Ecto neural progenitor cell (in vitro differentiated cells): ENCODE measurements around the gene ZMAT5.

ENCODE experiments used
- DNase-seq: peaks from one replicate; pipeline ENCODE4 v3.0.0-alpha.2; 2018; ENCODE audit warnings: low spot score

The ZMAT5 gene

DNA sequence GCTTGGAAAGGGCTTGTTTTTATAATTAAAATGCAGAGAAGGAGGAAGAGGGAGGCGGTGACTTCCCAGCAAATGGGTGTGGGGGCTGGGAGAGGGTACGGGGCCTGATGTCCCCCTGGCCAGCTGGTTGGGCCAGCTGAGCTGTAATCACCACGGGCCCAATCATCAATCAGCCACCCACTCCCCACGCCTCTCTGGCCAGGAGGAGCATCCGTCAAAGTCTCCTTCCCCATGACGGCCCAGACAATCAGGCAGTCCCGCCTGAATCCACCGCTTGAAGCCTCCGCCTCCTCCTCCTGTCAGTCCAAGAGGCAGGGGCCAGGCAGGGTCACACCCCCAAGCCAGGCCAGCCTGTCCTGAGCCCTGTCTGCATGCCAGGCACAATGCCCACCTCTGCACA, 60.3 kb downstream of the ZMAT5 start:
- no peak for DNase-seq

DNA sequence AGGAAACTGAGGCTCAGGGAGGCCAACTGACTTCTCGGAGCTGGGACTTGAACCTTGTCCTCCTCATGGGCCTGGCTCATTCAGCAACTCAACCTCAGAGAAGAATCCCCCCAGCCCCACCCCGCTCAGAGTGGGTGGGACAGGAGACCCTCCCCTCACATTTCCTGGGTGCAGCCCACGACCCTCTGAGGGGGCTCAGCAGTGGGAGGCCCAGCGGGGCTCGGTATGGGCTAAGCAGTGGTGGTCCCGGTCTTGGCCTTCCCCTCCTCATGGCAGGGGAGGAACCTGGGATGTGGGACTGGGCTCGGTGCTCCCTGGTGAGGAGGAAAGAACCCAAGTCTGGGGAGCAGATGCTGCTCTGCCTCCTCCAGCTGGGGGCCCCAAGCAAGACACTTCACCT, 61.2 kb downstream of the ZMAT5 start:
- DNase-seq = no peak

DNA sequence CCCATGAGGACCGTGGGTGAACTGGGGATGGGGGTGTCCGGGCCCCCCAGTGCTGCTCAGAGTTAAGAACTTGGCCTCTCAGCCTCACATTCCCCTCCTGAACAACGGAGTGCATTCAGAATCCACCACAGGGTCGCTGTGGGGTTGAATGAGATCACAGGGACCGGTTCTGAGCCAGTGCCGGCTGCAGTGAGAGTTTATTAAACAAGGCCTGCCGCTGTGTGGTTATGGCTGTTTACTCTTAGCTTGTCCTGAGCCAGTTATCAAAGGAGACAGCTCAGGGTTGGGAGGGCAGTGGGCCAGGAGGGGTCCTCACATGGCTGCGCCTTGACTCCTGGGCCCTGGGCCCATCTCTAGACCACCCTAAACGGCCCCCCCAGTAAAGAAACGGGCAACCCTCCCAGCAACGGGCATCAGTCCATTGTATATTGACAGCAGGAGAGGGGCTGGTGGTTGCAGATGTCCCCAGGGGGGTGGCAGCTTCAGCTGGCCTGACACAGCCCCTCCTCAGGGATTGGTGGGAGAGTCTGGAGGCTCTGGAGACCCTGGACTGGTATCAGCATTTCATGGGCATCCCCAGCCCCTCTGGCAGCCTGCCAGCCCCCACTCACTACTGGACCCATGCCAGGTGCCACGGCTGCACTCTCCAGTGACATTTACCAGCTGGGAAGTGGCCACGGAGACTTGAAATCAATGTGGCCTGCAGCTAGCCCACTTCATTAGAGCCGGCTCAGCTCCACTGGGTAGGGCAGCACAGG, 62.1 kb downstream of the ZMAT5 start:
- no peak for DNase-seq

DNA sequence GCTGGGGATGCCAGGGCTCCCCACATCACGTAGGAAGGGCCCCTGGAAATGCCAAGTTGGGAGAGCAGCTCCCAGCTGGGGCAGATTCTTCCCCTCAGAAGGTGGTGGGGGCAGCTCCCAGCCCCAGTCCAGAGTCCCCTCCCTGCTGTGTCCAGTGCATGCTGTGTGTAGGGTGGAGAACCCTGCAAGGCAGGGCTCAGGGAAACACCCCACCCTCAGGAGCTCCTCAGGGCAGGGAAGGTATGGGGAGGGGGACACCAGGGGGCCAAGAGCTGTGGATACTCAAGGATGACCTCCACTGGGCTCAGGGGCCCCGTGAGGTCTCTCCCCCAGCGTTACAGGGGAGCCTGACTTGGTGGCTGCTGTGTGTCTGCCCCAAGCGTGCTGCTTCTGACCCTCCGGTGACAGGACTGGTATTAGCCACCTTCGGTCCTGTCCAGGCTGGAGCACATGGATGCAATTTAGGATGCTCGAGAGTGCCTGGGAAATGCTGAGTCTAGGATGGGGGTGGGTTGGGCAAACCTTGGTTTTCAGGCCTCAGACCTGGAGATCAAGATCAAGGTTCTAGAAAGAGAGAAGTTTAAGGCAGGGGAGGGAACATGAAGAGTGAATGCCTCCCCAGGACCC, 63.1 kb downstream of the ZMAT5 start:
- DNase-seq = no peak

DNA sequence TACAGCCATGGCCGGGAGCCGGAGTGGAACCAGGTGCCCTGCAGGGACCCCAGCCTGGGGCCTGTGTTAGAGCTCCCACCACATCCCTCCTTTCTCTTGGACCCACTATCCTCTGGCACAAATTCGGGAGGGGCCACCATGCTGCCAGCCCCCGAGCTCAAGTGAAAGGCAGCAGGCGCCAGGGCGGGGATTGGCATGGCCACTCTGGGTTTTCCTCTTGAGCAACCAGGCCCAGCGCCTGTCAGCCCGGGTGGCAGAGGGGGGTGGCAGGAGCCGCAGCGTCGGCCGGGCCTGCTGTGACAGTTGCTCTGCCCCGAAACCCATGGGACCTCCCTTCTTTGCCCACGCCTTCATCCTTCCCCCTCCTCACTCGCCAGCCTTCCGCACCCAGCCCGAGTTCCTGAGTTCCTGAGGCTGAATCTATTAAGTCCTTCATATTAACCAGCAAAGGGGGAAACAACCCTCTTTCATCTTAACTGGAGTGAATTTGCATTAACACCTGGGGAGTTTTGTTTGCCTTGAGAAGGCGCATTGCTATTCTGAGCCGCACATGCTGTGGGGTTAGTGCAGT, 63.8 kb downstream of the ZMAT5 start:
- DNase-seq = no peak

DNA sequence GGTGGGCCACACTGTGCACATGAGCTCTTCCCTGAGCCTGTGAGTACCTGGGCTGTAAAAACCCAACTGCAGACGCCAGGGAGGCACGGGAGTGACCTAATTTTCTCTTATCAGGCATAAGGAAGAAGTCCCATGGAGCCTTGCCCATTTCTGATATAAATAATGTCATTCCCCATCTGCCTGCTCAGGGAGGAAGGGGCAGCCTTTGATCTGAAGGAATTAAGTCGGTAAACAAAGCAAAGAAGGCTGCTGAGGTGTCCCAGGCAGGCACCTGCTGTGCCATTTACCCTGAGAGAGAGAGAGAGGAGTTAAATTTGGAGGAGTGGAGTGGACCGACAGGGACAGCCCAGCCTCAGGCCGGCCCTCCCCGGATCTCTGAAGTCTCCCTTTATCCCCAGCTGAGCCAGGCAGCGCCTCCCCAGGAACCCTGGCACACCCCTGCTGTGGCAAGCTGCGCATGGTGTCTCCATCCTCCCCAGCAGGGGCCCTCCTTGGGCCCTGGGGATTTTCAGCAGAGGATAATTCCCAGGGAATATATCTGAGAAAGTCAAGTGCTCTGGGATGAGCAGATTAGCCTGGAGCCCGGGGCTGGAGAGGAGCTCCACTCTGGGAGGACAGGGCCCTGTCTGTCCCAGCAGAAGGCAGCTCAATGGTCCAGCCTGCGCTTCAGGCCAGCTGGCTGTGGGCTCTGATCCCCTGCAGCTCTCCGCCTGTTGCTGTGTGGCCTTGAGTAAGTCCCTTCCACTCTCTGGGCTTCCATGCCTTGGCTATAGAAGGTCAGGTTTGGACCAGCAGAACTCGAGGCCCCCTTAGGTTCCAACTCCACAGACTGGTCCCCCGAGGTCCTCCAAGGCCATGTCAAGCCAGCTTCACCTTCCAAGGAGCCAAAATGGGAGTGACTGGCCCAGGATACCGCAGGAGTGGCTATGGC, 64.5 kb downstream of the ZMAT5 start:
- DNase-seq = no peak

DNA sequence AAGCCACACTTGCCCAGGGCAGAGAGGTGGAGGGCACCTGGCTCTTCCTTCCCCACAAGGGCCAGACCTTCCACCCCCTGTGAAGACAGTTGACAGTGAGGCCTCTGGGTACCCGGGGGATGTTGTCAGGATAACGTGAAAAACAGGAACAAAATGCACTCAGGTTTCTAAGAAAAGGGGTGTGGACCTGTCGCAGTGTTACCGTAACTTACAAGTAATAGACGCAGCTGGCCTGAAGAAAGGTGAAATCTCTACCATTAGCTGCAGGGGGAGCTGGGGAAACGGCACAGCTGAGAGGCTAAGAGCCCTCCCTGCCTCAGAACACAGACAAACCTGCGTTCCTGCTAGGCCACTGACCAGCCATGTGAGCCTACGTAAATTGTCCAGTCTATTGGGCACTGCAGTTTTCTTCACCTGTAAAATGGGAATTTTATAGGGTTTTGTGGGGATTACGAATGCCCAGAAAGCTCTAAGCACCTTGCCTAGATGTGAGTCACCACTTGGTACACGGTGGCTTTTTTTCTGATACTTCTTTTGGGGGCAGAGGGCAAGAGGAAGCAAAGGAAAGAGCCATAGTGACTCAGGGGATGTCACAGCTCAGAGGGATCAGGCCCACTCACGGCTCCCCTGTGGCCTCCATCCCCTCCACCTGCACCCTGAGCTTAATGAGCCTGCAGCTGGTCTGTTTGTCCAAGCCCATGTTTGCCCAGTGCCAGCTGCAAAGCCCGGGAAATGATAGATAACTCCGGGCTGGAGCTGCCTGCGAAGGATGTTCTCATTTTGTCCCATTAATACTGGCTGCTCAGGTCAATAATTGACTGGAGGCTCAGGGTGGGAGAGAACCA, 65.4 kb downstream of the ZMAT5 start:
- DNase-seq = no peak

DNA sequence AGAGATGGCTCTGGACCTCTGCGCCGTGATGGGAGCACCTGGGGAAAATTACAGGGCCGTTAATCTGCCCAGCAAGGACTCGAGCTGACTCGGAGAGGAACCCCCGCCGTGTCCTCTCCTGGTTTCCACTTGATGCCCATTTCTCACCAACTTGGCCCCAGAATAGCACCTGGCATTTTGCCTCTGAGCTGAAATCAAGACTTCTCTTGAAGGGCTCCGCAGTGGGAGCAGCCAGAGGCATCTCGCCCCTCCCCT, 66.0 kb downstream of the ZMAT5 start:
- no peak for DNase-seq

DNA sequence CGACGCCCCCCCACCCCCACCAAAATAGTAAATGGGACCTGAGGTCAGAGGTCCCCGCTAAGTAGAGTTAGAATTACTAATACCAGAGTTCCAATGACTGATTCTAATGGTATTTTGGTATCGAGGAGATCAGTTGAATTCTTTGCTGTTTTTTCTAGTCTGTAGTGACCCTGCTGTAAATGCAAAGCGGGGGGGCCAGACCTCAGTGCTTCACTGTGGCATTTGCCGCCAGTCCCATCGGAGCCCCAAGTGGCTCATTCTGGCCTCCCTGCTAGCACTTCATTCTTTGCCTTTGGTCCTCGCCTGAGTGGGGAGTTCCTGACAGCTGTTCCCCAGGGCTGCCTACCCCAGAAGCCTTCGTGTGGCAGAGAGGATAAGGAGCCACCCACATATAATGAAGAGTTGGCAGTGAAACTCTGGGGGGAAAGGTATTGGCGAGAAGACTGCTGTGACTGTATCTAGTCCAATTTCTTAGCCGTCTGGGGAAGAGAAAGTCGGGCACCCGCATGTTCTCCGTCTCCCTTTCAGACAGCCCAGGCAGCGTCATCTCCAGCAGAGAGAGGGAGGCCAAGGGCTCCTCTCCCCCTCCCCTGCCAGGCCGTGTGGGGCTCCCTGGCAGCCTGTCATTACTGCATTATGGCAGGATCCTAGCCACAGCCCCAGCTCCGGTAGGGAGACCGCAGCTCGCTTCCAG, 66.5 kb downstream of the ZMAT5 start:
- DNase-seq = no peak

DNA sequence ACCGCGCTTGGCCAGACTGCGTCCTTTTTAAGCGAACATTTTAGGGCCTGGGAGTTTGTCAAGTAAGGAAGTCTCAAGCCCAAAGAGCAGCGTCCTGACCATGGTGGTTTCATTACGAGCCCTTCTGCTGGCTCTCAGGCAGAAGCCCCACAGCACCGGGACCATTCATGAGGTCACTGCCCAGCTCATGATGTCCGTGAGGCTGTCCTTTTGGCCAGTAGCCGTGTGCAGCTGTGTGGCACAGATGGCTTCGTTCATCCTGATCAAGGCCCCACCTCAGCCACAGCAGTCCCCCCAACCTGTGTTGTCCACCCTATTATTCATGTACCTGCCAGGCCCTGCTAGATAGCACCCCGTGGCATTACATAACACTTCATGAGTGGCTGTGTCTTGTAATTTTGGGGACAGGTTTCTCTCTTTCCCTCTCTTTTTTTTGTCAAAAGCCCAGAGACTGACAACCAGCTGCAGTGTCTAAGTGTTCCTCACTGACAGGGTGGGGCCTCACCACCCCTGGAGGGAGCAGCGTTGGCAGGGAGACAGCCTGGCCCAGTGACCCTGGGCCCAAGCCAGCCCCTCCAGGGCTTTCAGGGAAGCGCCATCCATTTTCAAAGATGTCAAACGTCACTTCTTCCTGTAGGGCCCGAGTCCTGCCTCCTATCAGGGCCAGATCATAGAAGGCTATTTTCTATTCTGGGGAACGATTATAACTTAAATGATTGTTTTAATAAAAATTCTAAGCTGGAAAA, 68.8 kb downstream of the ZMAT5 start:
- no peak for DNase-seq

DNA sequence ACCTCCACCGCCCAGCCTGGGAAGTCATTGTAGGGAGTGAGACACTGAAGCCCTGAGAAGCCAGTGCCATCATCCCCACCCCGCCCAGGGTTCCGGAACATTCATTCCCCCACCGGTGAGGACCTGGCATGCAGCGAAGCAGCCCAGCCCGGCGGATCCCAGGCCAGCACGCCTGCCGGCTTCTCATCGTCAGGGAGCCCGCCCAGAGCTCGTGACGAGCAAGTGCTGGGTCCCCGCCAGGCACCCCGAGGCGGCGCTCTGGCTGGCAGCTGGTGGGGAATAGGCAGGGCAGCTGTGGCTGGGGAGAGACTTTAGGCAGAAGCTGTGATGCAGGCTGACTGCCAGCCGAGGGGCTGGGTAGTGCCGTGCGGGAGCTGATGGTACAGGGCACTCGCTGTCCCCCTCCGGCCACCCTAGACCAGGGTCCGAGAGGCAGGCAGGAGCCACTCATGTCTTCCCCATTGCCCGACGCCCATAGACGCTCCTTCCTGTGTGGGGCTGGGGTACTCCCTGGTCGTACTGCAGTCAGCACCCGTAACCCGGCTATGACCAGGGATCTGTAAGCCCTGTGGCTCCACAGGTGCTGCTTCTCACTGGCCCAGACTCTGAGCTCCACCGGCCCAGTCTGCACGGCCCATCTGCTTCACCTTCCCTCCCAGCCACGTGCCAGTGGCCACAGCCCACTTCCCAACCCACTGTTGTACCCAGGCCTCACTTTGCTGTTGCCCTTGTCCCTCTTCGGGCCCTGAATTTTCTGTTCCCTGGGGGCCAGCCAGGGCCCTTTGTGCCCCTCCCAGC, 71.5 kb downstream of the ZMAT5 start:
- no peak for DNase-seq

DNA sequence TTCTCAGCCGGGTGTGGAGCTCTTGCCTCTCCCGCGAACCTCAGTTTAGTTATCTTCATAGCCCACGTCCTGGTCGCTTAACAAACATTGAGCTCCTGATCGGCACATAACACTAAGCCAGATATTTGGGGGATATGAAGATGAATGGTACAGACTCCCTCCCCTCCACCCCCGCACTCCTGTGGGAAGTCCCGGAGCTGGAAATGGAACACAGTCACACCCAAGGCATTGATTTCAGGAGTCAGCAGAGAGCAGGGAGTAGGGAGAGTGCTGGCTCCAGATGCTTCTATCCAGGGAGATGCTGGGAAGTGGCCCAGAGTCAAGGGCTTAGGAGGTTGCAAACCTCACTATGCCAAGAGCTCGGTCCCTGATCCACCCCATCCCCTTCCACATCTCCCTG, 73.1 kb downstream of the ZMAT5 start:
- no peak for DNase-seq

DNA sequence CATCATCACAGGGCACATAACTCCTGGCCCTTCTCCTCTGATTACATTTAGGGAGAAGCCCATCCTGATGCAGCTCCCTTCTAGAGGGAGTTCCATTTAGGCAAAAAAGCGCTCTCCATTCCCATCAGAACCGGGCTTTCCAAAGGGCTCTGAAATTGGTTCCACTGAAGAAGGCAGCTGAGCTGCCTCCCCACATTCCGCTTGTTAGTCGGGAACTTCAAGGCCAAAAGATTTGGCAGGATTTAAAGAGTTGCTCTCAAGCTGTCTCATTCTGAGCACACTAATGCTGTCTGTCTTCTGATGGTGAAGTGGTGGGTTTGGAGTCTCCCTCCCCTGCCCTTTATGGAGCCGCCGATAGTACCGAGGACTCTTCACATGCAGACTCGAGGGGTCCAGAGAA, 73.6 kb downstream of the ZMAT5 start:
- DNase-seq = no peak

DNA sequence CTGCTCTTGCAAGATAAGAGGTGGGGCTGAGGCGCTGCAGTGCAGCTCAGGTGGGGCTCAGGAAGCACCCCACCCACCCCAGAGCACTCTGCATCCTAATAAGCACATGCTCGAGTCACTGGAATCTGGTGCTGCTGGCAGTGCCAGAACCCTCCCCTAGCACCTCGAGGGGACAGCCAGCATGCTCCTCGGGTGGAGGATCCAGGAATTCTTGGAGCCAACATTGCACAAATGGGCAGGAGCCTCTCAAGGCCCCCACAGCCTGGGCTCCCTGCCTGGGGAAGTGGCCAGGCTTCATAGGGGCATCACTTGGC, 74.5 kb downstream of the ZMAT5 start:
- DNase-seq = no peak

DNA sequence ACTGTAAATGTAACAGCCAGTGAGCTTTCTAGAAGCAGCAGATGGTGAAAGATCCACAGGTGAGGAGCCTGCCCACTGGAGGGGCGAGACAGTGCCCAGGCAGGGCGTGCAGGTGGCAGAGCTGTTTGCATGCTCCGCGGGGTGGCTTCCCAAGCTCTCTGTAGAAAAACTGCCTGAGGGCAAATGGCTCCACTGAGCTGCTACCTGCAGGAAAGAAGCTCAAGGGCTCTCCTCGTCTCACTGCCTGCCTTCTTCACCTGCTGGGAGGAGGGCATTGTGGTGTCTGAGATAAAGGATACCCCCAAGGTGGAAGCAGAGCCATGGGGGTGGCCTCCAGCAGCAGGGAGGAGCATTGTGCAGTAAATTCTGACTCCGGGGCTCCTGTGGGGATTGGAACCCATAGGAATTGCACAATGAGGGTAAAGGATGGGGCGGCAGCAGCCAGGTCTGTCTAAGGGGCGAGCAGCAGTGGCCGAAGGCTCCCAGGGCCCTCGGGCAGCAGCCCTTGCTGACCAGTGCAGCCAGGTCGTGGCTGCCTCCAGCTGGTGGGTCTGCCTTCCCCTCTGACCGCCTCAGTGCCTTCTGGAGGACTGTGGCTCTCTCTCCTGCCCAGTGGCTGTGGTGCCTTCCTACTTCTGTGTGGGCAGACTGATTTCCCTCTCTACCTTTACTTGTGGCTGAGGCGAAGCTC, 75.0 kb downstream of the ZMAT5 start:
- no peak for DNase-seq

DNA sequence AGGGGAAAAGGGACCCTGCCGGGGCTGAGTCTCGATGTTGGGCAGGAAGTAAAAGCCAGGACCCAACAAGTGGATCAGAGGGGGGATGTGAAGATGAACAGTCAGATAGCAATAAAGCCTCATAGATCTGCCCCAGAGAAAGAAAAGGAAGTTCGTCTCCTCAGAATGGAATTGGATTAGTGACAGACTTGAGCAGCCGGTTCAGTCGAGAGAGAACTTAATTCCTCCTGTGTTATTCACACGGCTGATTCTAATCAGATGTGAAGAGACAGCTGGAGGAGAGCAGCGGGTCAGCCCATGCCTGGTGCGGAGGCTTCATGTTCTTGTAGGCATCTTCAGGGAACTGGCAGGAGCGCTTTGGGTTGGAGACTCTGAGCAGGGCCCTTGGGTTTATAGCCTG, 76.3 kb downstream of the ZMAT5 start:
- no peak for DNase-seq

DNA sequence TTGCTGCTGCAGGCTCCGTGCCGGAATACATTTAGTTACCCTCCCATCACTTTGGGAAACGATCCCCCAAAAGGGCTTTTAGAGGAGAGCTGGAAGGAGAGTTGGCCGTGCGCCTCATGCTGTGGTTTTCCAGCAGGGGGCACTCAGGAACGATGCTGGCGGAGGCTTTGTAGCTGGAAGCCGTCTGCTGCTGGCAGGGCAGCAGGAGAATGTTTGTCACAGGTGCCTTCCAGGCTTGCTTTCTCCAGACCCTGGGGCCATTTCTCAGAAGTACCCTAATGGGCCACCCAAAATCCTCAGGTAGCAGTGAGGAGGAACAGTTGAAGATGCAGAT, 77.0 kb downstream of the ZMAT5 start:
- DNase-seq = peak; percentile 77

DNA sequence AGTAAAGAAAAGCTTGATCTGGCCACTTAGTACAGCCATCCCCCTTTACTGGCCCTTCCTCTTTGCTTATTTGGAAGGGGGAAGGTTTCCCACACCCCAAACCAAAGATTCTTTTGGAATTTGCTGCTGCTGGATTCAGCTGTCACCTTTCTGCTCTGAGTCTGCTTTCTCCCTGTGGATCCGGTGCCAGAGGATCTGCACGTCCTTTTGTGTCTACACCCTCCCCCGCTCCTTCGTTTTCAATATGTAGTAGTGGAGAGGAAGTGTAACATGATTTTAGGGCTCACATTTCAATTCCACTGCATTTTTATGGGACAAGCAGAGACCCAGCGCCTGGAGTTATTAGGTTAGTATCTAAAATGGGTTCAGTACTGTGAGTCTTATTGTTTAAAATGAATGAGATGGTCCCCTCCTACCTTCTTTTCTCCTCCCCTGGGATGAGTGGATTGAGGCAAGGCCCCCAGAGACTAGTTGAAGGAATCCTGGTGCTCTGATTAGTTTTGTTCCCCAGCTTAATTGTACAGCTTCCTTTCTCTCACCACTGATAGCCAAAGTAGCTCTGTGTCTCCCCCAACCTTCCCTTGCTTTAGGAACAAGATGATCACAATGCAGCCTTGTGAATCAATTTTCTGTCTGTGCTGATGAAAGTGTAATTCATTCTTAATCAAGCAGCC, 77.5 kb downstream of the ZMAT5 start:
- DNase-seq = no peak

DNA sequence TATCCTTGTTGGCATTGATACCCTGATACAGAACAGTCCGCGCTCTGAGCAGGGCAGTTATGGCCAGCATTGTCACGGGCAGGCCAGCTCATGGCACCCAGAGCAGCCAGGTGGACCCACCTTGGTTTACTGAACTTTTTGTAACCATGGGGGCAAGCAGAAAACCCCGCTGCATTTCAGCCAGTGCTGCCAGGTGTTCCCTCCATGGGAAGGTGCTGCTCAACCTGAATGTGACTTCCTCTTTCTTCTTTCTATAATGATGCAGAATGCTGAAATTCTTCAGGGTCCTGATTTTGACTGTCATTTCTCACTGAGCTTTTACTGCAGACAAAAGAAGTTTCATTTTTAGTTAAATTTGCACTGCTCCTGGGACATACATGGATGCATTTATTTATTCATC, 82.6 kb downstream of the ZMAT5 start:
- DNase-seq = no peak
